HG03342 (cell line): ENCODE results near the gene LRBA.
"Not testable (repeated sequence)": the region's sequence is repeated elsewhere in the genome, so short reads cannot be mapped to it uniquely, and the experiment has no call there.

ENCODE experiments used
- ATAC-seq: cut with Tn5 transposase; IDR thresholded peaks from one replicate; pipeline ENCODE4 v1.9.1; 2021; ENCODE audit warnings: mild to moderate bottlenecking, moderate library complexity; ENCODE audit not compliant: unreplicated experiment

The LRBA gene

DNA sequence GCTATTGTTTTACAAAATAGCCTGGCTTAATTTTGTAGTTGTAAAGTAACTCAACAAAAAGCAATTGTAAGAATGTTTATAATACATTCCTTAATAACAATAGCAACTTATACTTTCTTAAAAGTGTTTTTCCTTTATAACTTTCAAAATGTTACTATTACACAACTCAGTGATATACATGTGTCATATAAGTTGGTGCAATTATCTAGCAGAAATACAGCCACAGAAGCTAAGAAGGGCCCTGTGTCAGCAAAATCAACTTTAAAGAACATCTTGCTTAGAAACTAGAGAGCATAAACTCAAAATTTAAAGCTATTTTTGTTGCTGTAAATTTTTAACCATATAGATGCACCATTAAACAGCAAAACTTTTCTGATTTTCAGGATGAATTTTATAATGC, 474.5 kb downstream of the LRBA start:
- ATAC-seq: no peak

DNA sequence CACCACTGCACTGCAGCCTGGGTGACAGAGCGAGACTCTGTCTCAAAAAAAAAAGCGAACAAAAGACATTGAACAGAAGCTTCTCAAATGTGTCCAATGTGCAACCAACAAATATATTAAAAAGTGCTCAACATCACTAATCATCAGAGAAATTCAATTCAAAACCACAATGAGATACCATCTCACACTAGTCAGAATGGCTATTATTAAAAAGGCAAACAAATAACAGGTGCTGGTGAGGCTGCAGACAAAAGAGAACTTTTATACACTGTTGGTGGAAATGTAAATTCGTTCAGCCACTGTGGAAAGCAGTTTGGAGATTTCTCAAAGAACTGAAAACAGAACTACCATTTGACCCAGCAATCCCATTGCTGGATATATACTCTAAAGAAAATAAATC, 477.2 kb downstream of the LRBA start:
- ATAC-seq: not testable (repeated sequence)

DNA sequence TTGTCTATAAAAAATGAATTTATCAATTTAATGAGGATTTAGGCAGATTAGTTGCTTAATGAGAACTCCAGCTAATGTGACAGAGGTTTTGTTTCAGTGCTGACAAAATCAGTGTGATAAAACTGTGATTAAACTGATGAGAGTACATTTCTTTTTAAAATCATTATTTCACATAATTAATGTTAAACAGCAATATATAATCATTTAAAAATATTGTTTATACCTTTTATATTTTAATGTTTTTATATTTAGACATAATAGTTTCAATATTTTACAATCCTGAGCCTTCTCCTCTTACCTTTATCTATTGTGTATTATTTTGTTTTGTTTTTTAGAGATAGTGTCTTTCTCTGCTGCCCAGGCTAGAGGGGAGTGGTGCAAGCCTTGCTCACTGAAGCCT, 480.3 kb downstream of the LRBA start:
- no peak for ATAC-seq

DNA sequence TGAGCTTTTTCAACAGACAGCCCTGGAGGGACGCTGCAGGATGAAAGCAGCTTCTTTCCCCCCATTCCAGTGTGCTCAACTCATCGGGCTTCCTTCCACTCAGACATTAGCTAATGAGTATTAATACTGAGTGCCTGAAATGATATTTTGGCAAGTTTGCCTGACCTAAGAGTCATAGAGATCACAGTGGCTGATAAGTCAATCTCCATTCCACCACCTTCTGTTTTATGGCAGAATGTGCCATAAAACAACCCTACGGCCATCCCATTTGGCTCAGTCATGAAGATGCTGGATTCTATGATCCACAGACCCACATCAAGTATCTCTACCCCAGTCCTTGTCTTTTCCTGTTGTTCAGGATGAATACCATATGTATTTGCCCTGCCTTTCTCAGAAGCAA, 481.4 kb downstream of the LRBA start:
- no peak for ATAC-seq

DNA sequence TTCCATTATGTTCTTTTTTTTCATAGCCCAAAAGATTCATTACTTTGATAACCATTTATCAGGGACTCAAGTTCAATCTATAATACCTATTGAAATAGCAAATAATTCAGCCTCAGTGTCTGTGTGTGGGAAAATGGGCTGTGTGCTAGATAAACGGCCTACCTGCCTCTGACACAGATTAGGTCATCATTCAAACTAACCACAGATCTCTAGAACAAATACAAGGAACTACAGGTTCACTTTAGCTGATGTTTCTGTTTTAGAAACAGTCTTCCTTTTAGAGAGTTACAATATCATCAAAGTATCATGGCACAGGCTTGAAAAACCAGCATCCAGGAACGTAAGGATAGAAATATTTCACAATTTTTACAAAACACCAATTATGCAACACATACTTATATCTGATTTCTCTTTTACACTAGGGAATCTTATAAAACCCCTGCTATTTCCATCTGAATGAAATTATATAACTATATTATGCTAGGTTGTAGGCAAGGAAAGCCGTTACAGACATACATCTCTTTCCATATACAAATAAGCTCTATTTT, 489.7 kb downstream of the LRBA start:
- ATAC-seq: no peak

DNA sequence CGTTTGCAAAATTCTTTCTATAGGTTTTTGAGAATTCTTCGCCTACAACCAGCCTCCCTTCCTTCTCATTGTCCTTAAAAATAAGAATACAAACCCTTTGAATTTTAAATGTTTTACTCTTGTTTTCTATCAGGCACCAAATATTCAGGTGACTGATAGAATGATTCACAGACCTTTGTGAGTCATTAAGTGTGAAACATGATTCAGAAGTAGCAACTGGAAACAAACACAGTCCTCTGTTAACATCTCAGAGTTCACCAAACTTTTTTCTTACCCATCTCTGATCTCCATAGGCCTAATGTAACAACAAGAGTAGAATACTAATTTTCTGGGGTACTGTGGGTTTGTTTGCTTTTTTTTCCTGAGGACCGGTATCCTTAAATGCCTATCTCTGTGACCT, 496.5 kb downstream of the LRBA start:
- ATAC-seq: no peak

DNA sequence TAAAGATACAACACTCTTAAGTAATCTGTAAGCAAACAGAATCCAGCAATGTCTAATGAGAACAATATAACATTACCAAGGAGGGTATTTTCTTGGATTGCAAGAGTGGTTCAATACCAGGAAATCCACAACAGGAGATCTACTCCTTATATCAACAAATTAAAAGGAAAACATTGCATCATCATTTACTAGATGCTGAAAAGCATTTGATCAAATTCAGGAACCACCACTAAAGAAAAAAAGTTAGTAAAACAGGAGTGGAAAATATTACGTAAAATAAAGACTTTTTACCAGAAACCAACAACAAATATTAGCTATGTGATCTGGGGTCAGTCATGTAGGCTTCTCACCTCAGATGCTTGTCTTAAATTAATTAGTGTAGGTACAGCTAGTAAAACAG, 499.9 kb downstream of the LRBA start:
- no peak for ATAC-seq

DNA sequence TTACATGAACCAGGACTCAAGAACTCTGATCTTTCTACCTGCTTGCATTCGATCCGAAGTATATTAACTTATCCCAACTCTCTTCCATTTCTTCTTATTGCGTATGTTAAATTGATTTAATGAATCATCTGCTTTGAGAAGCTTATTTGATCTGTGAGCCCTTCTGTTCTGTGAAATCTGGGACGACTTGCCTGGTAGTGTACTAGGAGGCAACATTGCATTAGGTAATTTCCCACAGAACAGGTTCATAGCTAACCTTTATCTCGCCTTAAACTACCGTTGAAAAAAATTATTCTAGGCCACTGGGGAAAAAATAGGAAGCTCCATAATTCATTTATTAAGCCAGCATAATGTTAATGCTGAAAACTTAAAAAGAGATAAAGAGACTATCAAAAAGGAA, 500.4 kb downstream of the LRBA start:
- no peak for ATAC-seq

DNA sequence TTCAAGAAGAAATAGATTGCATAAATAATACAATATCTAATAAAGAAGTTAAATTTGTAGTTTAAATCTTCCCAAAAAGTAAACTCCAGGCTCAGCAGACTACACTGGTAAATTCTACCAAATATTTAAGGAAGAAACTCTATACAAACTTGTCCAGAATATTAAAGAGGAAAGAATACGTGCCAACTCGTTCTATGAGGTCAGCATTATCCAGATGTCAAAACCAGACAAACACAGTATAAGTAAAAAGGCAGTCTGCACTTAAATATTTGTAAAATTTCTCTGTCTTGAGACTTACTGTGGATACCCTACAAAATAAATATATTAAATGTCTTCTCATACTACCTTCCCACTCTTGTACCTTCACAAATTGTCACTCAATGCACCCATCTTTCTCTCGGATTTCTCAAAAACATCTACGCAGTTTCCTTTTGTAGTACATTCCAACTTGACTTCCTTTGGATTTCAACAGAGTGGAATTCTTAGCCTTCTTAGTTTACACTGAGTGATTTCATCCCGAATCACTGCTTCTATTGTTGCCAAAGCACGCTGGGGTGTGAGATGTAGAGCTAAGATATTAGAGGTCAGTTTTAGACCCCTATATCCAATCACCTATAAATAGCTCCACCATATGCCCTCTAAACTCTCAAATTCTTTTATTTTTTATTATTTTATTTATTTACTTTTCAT, 504.8 kb downstream of the LRBA start:
- ATAC-seq: no peak

DNA sequence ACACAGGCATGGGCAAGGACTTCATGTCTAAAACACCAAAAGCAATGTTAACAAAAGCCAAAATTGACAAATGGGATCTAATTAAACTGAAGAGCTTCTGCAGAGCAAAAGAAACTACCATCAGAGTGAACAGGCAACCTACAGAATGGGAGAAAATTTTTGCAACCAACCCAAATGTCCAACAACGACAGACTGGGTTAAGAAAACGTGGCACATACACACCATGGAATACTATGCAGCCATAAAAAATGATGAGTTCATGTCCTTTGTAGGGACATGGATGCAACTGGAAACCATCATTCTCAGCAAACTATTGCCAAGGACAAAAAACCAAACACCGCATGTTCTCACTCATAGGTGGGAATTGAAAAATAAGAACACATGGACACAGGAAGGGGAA, 507.4 kb downstream of the LRBA start:
- not testable (repeated sequence) for ATAC-seq

DNA sequence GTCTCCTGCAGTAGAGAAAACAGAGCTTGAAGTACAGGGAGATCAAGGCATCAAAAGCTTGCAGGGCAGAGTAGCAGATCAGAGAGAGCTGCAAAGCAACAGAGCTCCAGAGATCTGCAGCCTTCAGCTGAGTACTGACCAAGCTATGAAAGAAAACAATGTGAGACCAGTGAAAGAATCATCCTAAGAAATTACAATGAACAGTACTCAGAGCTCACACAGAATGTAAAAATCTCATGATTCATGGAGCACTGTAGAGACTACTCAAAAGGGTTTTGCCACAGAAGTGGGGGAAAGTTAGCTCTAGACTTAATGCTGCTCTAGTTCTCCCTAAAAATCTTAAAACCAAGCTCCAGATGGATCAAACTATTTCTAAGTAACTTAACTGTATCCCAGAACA, 513.1 kb downstream of the LRBA start:
- no peak for ATAC-seq

DNA sequence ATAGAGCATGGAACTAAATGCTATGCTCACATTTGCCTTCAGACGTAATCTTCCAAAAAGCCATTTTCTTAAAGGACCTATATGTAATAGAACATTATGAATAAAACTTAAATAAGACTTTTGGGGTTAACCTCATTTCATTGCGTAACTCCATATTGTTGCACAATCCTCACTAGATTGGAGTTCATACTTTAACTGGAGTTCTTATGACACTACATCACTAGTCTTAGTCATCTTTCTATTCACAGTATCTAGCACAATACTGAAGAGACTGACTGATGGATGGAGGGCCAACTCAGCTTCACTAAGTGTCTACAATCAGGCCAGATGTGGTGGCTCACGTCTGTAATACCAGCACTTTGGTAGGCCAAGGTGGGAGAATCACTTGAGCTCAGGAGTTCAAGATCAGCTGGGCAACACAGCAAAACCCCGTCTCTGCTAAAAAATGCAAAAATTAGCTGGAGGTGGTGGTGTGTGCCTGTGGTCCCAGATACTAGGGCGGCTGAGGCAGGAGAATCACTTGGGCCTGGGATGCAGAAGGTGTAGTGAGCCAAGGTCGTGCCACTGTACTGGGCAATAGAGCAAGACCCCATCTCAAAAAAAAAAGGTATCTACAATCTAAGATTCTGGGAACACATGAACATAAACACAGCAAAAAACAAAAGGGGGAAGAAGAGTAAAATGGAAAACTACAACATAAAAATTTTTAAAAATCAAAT, 513.9 kb downstream of the LRBA start:
- no peak for ATAC-seq

DNA sequence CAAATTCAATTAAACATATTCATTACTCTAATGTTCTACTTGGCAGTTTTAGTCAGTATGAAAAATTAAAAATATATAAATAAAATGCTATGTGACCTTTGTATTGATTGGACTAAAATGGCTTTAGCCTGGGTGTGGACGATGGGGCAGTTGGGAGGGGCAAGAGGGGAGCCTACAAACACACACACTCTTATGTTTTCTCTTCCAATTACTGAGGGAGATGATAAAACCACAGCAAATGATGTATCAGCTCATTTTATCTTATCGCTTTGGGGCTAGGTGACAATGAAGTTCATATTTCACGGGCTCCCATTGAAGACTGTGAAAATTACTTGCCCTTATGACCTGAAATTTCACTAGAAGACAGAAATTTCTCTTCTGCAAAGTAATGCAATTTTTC, 517.5 kb downstream of the LRBA start:
- no peak for ATAC-seq

DNA sequence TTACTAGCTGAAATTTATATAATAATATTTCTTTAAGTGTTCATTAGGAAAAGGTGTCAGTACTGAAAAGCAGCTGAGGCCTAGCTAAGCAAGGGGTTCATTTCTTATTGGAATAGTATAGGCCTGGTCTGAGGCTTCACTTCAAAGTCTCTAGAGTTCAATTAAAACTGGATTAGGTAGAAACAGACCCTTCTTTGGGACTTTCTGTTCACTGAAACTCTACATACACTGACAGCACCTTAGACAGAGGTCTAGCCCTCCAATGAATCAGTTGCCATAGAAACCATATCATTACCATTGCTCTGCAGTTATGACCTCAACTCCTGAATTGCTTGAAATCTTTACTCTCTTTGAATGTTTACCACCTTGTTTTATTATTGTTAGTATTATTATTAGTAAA, 519.5 kb downstream of the LRBA start:
- ATAC-seq: no peak

DNA sequence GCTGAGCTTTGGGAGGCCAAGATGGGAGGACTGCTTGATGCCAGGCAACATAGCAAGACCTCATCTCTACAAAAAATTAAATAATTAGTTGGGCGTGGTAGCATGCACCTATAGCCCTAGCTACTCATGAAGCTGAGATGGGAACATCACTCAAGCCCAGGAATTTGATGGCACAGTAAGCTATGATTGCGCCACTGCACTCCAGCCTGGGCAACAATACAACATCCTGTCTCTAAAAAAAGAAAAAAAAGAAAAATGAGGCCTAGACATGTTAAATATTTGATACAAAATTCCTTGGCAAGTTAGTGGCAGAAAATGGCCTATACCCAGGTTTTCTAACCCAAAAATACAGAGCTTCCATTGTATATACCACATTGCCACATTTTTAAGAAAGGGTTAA, 521.2 kb downstream of the LRBA start:
- ATAC-seq: no peak

DNA sequence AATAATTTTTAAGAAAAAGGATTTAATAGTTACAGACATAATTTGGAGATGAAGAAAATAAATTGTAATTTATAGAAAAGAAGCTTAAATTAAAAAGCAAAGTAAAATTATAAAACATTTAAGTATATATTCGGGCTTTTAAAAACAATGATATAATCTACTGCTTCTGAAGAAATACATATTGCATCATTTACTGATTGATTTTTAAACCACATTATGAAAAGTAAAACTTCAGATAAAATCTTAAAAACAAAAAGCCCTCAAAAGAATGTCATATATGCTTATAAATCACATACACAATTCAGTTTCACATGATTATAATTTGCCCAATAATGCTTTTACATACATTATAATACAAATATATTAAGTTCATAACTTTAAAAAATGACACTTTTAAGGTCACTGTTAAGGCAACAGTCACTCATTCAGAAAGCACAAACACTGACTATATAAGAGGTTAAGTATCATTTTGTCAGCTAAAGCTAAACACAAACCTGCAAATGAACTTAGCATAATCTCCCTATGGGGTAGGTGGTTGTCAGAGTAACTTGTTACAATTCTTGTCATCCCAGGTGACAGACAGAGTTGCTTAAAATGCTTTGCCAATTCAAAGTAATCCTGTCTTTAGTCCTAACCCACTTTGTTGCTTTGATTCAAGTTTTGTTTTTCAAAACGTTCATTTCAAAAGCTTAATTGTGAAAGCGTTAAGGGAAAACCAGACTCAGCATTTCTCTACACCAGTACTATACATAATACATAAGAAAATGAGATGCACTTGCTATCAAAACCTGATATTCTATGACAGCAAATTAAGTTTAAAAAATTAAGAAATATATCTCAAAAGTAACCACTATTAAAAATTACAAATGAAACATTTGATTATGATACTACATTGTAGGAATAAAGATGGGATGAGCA, 523.7 kb downstream of the LRBA start:
- no peak for ATAC-seq

DNA sequence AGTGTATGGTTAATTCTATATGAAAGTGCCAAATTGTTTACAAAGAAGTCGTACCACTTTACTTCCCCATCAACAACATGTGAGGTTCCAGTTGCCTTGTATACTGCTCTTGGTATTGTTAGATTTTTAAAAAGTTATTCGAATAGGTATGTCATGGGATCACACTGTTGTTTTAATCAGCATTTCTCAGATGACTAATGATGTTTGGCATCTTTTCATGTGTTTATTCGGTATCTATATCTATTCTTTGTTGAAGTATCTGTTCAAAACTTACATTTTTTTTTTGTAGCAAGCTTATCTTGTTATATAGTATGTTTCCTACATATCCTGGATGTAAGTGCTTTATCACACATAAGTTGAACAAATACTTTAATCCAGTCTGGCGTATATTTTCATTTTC, 532.5 kb downstream of the LRBA start:
- ATAC-seq: no peak

DNA sequence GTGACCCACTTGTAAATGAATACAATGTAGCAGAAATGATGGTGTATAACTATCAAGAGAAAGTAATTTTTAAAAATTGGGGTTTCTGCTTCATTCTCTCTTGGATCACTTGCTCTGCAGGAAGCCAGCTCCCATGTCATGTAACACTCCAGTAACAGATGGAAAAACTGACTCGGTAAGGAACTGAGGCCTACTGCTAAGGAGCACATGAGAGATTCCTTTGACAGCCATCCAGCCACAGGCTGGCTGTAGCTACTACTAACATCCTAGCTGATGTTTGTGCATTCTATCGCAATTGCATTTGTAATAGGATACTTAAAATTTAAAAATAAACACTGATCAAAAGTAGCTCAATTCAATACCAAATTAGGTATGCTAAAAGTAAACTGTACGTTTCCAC, 535.4 kb downstream of the LRBA start:
- ATAC-seq: no peak

DNA sequence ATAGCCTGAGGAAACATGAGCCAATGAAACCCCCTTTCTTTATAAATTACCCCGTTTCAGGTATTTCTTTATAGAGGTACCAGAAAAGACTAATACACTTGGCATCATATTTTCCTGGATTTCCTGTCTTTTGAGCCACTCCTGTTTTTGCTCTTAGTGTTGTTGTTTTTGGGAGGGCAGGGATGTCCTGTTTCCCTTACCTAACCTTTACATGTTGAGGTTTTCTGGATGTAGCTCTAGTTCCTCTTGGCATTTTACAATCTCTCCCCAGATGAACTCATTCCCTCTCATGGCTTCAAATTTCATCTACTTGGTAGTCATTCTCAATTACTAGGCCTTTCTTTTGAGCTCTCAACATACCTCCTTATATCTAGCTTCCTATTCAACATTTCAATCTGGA, 537.2 kb downstream of the LRBA start:
- ATAC-seq: no peak

DNA sequence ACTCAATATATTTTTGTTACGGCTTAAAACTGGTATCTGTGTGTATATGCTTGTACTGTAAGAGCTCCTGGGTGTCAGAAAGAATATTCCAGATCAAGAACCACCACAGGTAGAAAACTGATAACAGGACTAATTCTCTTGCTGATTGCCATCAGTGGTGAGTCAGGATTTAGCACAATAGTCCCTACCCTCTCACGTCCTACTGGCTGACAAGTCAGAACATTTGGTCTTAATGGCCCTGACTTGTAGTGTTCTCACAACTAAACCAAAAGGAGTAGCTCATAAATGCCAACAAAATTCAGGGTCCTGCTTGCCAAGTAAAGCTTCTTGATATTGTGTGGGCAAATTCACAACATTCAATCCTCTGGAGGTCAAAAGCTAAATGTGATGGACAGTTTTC, 538.3 kb downstream of the LRBA start:
- ATAC-seq: no peak

DNA sequence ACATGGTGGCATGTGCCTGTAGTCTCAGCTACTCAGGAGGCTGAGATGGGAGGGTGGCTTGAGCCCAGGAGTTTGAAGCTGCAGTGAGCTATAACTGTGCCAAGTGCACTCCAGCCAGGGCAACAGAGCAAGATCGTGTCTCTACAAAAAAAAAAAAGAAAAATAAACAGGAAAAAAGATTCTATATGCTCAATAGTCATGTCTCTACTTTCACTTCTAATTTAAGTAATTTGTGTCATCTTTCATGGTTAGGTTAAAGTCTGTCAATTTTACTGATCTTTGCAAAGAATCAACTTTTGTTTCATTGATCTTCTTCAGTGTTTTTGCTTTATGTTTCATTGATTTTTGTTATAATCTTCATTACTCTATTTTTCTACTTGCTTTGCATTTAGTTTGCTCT, 539.3 kb downstream of the LRBA start:
- no peak for ATAC-seq

DNA sequence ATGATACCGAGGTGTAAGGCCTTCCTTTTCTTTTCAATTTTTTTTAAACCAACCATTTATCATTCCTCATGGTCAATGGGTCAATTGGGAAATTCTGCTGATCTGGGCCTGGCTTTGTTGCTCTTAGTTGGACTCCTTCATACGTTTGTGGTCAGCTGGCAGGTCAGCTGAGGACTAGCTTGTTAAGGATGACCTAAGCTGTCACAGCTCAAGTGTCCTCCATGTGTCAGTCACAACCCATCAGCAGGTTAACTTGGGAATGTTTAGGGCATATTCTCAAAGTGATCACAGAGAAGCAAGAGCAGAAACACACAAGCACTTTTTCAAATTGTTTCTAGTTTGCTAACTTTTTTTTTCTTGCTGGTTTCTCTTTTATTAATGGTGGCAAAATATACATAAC, 550.6 kb downstream of the LRBA start:
- ATAC-seq: no peak
